Activated naive CD4-positive, alpha-beta T cell treated with anti-CD3 and anti-CD28 coated beads, Interleukin-2, amount 50 U/mL, for 24 hours (primary cell): Measurements from ENCODE around the gene EPHB3.
A peak's percentile ranks its signal among the peaks of the same experiment; 100 is the strongest.
"Not testable (repeated sequence)": the region's sequence is repeated elsewhere in the genome, so short reads cannot be mapped to it uniquely, and the experiment has no call there.

Experiments
- H3K27ac Mint-ChIP-seq: one replicate; pipeline ENCODE4 v1.8.0; 2021; ENCODE audit warnings: mild to moderate bottlenecking, mixed read lengths
- H3K27me3 Mint-ChIP-seq: one replicate; pipeline ENCODE4 v1.8.0; 2021; ENCODE audit warnings: mixed read lengths
- H3K36me3 Mint-ChIP-seq: one replicate; pipeline ENCODE4 v1.8.0; 2021; ENCODE audit warnings: mixed read lengths
- H3K4me1 Mint-ChIP-seq: one replicate; pipeline ENCODE4 v1.8.0; 2021; ENCODE audit warnings: mixed read lengths
- H3K4me3 Mint-ChIP-seq: one replicate; pipeline ENCODE4 v1.8.0; 2021; ENCODE audit warnings: mild to moderate bottlenecking, mixed read lengths
- H3K9me3 Mint-ChIP-seq: one replicate; pipeline ENCODE4 v1.8.0; 2021; ENCODE audit warnings: mixed read lengths

EPHB3 gene

GRCh38 chr3:184608209-184608608 is 46.6 kb downstream of the EPHB3 start:
- H3K4me3 Mint-ChIP-seq, result no peak overlapping the region
- H3K27ac Mint-ChIP-seq, result no peak overlapping the region

GRCh38 chr3:184609476-184610244 is 48.1 kb downstream of the EPHB3 start:
- Mint-ChIP-seq H3K9me3 (no peaks in the 10 kb centered on the region), H3K27ac (no peak overlapping the region), H3K4me3 (no peak overlapping the region), H3K36me3 (no peaks in the 10 kb centered on the region), H3K4me1 (peaks cover 27% of the 10 kb centered on the region), H3K27me3 (peaks cover 11% of the 10 kb centered on the region)

More at GRCh38 chr3:184608209-184608608, 46.6 kb downstream of the EPHB3 start:
- Mint-ChIP-seq H3K27me3 (peaks cover 18% of the 10 kb centered on the region), H3K4me1 (peaks cover 35% of the 10 kb centered on the region), H3K36me3 (no peaks in the 10 kb centered on the region), H3K9me3 (no peaks in the 10 kb centered on the region)

- H3K27me3 Mint-ChIP-seq, result peaks cover 6% of the 10 kb centered on the region
- no peaks in the 10 kb centered on the region for H3K36me3 Mint-ChIP-seq
- no peak overlapping the region for H3K27ac Mint-ChIP-seq
- H3K4me3 Mint-ChIP-seq, result no peak overlapping the region
- peaks cover 24% of the 10 kb centered on the region for H3K4me1 Mint-ChIP-seq
- no peaks in the 10 kb centered on the region for H3K9me3 Mint-ChIP-seq
Measured at GRCh38 chr3:184610245-184610871, 48.8 kb downstream of the EPHB3 start.

- H3K9me3 Mint-ChIP-seq, result no peaks in the 10 kb centered on the region
- no peak overlapping the region for H3K27ac Mint-ChIP-seq
- no peak overlapping the region for H3K4me3 Mint-ChIP-seq
- no peaks in the 10 kb centered on the region for H3K36me3 Mint-ChIP-seq
- peaks cover 22% of the 10 kb centered on the region for H3K4me1 Mint-ChIP-seq
- H3K27me3 Mint-ChIP-seq, result peaks cover 3% of the 10 kb centered on the region
Measured at GRCh38 chr3:184611607-184612281, 50.2 kb downstream of the EPHB3 start.

- Mint-ChIP-seq H3K27ac (no peak overlapping the region), H3K9me3 (no peaks in the 10 kb centered on the region), H3K27me3 (peaks cover 5% of the 10 kb centered on the region), H3K4me1 (peaks cover 16% of the 10 kb centered on the region), H3K4me3 (no peak overlapping the region), H3K36me3 (no peaks in the 10 kb centered on the region)
Measured at GRCh38 chr3:184615396-184615795, 53.8 kb downstream of the EPHB3 start.

GRCh38 chr3:184616436-184616835 is 54.9 kb downstream of the EPHB3 start:
- Mint-ChIP-seq H3K27ac (no peak overlapping the region), H3K4me3 (no peak overlapping the region), H3K9me3 (no peaks in the 10 kb centered on the region), H3K36me3 (no peaks in the 10 kb centered on the region), H3K4me1 (peaks cover 21% of the 10 kb centered on the region), H3K27me3 (peaks cover 5% of the 10 kb centered on the region)

- H3K27ac Mint-ChIP-seq, H3K36me3 Mint-ChIP-seq, H3K27me3 Mint-ChIP-seq, H3K9me3 Mint-ChIP-seq: not testable (repeated sequence)
- H3K4me3 Mint-ChIP-seq, result peak overlapping the region; percentile 45
- peaks cover 21% of the 10 kb centered on the region for H3K4me1 Mint-ChIP-seq
Measured at GRCh38 chr3:184617306-184617705, 55.7 kb downstream of the EPHB3 start.

GRCh38 chr3:184618811-184619210 is 57.2 kb downstream of the EPHB3 start:
- no peaks in the 10 kb centered on the region for H3K36me3 Mint-ChIP-seq
- peaks cover 4% of the 10 kb centered on the region for H3K27me3 Mint-ChIP-seq
- H3K9me3 Mint-ChIP-seq, result no peaks in the 10 kb centered on the region
- no peak overlapping the region for H3K27ac Mint-ChIP-seq
- H3K4me3 Mint-ChIP-seq, result no peak overlapping the region
- H3K4me1 Mint-ChIP-seq, result peaks cover 21% of the 10 kb centered on the region

- no peaks in the 10 kb centered on the region for H3K9me3 Mint-ChIP-seq
- H3K27me3 Mint-ChIP-seq, result peaks cover 4% of the 10 kb centered on the region
- H3K4me1 Mint-ChIP-seq, result peaks cover 21% of the 10 kb centered on the region
- H3K27ac Mint-ChIP-seq, result no peak overlapping the region
- no peaks in the 10 kb centered on the region for H3K36me3 Mint-ChIP-seq
- no peak overlapping the region for H3K4me3 Mint-ChIP-seq
Measured at GRCh38 chr3:184619369-184619768, 57.8 kb downstream of the EPHB3 start.

GRCh38 chr3:184619787-184620430 is 58.3 kb downstream of the EPHB3 start:
- H3K4me1 Mint-ChIP-seq, result peaks cover 21% of the 10 kb centered on the region
- H3K4me3 Mint-ChIP-seq, result peak overlapping the region; percentile 13
- H3K27ac Mint-ChIP-seq, result no peak overlapping the region
- peaks cover 2% of the 10 kb centered on the region for H3K27me3 Mint-ChIP-seq
- no peaks in the 10 kb centered on the region for H3K9me3 Mint-ChIP-seq
- no peaks in the 10 kb centered on the region for H3K36me3 Mint-ChIP-seq

GRCh38 chr3:184620475-184621119 is 59.0 kb downstream of the EPHB3 start:
- Mint-ChIP-seq H3K36me3 (no peaks in the 10 kb centered on the region), H3K27me3 (peaks cover 2% of the 10 kb centered on the region), H3K4me1 (peaks cover 21% of the 10 kb centered on the region), H3K4me3 (no peak overlapping the region), H3K9me3 (no peaks in the 10 kb centered on the region), H3K27ac (peak overlapping the region; percentile 61)

GRCh38 chr3:184622156-184622555 is 60.6 kb downstream of the EPHB3 start:
- H3K27me3 Mint-ChIP-seq, H3K4me3 Mint-ChIP-seq, H3K27ac Mint-ChIP-seq, H3K36me3 Mint-ChIP-seq, H3K9me3 Mint-ChIP-seq: not testable (repeated sequence)
- peaks cover 21% of the 10 kb centered on the region for H3K4me1 Mint-ChIP-seq

GRCh38 chr3:184626923-184627322 is 65.3 kb downstream of the EPHB3 start:
- Mint-ChIP-seq H3K36me3 (no peaks in the 10 kb centered on the region), H3K4me1 (no peaks in the 10 kb centered on the region), H3K27ac (no peak overlapping the region), H3K9me3 (no peaks in the 10 kb centered on the region), H3K27me3 (peaks cover 1% of the 10 kb centered on the region), H3K4me3 (no peak overlapping the region)

GRCh38 chr3:184629555-184630160 is 68.1 kb downstream of the EPHB3 start:
- peaks cover 1% of the 10 kb centered on the region for H3K27me3 Mint-ChIP-seq
- no peak overlapping the region for H3K4me3 Mint-ChIP-seq
- no peak overlapping the region for H3K27ac Mint-ChIP-seq
- H3K36me3 Mint-ChIP-seq, result no peaks in the 10 kb centered on the region
- H3K9me3 Mint-ChIP-seq, result no peaks in the 10 kb centered on the region
- H3K4me1 Mint-ChIP-seq, result no peaks in the 10 kb centered on the region

- H3K27me3 Mint-ChIP-seq, result no peaks in the 10 kb centered on the region
- no peak overlapping the region for H3K27ac Mint-ChIP-seq
- no peaks in the 10 kb centered on the region for H3K9me3 Mint-ChIP-seq
- no peak overlapping the region for H3K4me3 Mint-ChIP-seq
- no peaks in the 10 kb centered on the region for H3K36me3 Mint-ChIP-seq
- peaks cover 6% of the 10 kb centered on the region for H3K4me1 Mint-ChIP-seq
Measured at GRCh38 chr3:184630861-184631471, 69.4 kb downstream of the EPHB3 start.
